GM21737 (cell line): ENCODE results near the gene LCN1.

ENCODE experiments used
- ATAC-seq: cut with Tn5 transposase; IDR thresholded peaks from one replicate; pipeline ENCODE4 v1.9.1; 2021; ENCODE audit warnings: mild to moderate bottlenecking, moderate library complexity; ENCODE audit not compliant: unreplicated experiment

LCN1 gene

DNA sequence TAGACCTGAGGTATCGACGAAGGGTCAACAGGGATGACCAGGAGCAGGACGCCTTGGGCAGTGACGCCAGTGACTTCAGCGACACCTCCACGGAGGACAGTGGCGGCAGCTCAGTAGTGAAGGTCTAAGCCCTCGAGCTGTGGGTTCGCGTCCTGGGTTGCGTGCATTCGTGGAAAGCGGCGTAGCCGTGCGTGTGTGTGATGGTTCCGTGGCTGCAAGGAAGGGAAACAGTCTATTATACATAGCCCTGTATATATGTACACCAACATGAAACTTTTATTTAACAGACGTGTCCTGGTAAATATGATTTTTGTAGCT is 33.3 kb upstream of the LCN1 start:
- ATAC-seq: no peak

DNA sequence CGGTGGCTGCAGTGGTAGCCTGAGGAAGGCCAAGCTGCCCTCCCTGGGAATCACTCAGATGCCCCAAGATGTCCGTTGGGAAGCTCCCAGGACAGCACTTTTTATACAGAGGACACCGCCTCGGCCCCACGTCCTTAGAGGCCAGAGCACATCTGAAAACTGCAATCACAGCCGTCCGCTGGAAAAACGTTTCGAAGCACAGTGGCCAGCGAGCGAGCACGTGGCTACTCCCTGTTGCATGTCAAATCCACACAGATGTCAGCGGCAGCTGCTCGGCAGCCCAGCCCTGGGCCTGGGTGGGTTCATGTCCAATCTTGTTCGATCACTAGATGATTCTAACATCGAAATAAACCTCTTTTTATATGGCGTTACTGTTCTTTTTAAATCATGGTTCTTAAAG is 32.7 kb upstream of the LCN1 start:
- no peak for ATAC-seq

DNA sequence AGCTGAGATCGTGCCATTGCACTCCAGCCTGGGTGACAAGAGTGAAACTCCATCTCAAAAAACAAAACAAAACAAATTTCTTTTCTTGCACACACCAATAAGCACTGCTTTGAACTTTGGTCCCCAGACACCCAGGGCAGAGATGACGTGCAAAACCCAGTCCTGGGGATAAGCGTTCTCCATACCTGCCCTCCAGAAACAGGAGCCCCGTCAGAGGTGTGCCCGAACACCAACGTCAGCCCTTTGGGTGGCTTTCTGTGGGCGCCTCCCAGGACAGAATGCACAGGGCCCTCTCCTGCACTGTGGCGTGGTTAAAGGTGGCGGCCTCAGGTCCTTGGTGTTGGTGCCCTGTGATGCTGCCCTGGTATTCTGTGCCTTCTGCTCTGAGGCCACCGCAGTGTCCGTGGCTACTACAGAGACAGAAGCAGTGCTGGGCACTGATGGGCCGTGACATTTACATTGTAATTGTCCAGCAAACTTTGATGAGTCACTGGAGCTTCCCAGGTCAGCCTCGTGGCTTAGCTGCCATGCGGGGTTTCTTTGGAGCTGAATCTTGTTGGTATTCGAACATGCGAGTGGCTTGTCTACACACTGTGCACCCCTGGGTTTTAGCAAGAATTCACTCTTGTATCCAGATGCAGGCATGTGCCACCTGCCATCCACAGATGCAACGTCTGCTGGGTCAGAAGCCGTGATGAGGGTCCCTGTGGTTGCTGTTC is 31.9 kb upstream of the LCN1 start:
- no peak for ATAC-seq

DNA sequence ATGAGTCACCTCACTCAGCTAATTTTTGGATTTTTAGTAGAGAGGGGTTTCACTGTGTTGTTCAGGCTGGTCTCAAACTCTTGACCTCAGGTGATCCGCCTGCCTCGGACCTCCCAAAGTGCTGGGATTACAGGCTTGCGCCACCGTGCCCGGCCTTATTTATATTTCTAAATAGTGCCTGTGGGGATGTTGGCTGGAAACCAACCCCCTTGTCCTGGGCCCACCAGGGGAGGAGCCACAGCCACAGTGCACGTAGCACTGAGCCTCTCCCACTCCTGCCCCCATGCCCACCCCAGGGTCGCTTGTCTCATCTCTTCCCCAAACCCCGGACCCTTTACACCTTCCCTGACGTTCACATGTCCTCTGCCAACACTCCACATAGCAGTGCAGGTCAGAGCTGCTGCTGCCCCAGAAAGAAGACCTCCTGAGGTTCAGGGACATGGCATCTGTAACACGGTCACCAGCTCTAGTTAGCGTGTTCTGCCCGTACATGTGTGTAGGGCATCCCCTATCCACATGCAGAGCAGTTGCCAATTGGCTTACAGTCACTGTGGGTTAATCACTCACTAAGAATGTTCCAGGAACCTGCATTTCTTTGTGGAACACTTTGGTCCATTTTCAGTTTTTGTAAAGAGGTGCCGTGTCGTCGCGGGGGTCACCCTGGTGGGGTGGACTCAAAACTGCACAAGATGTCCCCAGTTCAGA is 30.9 kb upstream of the LCN1 start:
- no peak for ATAC-seq

- no peak for ATAC-seq
Measured at GRCh38 chr9:135490980-135491464, 30.2 kb upstream of the LCN1 start.

DNA sequence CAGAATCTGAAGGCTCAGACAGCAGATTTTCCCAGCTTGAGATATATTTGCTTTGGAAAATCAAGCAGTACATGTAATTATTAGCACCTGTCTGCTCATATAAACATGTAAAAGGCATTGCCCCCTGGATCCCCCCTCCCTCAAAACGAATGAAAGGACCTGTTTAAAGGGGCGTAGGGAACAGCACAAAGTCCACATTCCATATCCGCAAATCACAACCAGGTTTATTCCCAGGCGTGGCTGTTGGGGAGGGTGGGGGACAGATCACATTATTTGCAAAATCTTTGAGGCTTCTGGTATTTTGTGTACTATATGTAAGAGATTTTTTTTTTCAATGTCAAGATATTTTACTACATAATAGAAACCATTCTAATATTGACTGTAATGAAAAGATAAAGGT is 29.5 kb upstream of the LCN1 start:
- ATAC-seq: no peak

GRCh38 chr9:135492886-135493669 is 28.2 kb upstream of the LCN1 start:
- ATAC-seq: no peak

DNA sequence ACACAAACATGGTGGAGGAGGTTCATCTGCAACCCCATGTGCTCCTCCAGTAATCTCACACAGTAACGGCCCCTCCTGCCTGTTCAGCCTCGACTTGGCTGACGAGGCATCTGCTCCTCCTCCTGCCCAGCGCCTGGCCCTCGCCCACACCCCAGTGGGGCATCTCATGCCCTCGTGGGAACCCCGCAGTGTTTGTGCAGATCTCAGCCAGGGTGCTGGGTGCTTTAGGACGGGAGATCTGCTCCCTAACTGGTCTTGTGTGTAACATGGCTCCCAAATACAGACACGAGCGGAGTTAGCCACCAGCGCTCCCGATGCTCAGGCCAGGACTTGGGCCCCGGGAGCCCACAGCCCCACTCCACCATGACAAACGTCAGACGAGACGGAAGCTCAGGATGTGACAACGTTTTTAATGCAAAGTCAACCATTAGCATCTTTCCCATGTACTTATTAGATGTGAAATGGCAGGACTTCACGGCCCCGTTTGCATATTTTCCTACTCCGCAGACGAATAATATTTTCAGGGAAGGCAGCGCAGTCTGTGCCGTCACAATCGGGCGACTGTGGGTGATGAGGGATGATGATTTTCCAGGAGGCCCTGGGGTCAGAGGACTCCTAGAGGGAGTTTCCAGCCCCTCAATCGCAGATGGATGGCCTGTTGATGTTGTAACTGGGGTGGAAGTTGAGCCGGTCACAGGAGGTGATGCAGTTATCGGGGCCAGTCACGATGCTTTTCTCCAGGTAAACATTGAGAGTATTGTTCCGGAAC is 26.3 kb upstream of the LCN1 start:
- ATAC-seq: no peak

DNA sequence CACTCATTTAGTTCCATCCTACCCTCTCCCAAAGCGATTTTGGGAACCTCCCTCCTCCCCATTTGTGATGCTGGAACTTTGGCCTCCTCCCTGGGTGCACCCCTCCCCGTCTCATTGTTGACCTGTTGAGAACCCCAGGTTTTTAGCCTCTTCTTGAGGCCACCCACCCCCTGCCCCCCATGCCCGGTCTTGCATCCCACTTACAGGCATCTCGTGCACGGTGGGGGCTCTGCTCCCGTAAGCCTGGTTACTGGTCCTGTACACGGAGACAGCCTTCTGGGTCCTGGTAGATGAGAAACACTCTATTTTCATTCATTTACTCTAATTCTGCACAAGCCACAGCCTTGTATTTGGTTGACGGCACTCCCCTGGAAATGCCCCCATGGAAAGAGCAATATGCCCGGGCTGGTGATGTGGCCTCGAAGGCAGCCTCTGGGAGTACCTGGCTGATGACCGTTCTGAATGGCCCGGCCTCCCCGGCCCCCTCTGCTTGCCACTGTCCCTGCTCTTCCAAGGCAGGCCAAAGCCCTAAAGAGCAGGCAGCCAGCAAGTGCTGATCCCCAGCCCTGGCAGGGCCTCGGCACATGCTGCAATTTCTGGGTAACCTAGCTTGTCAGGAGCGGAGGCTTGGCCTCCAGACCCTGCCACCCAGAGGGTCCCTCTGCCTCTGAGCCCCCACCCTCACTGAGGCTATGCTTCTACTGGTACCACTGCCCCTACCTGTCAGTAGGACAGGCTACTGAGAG is 22.7 kb upstream of the LCN1 start:
- no peak for ATAC-seq

DNA sequence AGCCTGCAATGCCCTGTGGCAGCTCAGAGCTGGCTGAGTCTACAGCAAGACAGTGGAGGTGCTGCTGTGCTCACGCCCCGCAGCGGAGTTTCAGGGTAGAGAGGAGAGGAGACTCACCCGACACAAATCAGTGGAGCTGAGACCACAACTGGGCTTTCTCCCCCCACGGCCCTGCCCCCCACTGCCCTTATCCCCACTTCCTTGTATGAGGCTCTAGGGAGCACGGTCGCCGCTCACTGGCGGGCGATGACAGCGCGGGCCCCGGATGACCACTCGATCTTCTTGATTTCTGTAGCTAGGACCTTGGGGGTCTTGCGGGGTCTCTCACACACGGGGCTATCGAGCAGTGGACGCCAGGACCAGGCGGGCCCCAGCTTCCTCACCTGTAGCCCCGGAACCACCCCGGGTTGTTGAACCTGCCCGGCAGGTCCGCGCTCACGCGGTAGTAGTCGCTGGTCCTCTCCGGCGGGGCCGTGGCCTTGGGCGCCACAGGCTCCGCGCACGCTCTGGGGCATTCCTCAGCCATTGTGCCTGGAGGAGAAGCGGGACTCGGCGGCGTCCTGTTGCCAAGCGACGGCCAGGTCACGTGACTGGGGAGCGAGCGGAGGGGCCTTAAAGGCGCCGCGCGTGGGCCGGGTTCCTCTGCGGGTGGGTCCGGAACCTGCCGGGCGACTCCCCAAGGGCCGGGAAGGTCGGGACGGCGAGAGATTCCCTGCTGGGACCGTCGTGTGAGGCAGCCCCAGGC is 21.7 kb upstream of the LCN1 start:
- ATAC-seq: peak; percentile 43

DNA sequence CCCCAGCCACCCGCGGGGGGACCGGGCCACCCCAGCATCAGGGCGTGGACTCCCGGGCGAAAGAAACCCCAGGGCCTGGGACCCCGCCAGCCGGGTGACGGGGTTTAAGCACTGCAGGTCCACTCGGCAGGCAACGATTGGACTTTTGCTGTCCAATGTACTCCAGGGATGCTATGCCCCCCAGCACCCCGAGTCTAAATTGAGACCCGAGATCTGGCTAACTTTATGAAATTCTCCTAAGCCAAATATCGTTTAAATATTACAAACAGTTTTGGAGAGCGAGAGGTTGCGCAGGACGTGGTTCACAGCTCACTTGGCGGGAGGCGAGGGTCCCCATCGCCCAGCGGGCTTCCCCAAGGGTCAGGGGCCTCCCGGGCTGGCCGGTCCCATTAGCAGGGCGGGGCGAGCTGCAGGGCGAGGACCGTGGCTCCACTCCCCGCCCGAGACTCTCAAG is 21.1 kb upstream of the LCN1 start:
- ATAC-seq: no peak

GRCh38 chr9:135500525-135501260 is 20.5 kb upstream of the LCN1 start, which contains the start of gene MRPS2:
Gene MRPS2 (plus strand): TSS chr9:135500682. CDS start chr9:135500711, 29 bp downstream.
- ATAC-seq: peak; percentile 78

- peak; percentile 34 for ATAC-seq
Measured at GRCh38 chr9:135501261-135502167, 19.7 kb upstream of the LCN1 start.

- ATAC-seq: no peak
Measured at GRCh38 chr9:135502168-135502872, 18.9 kb upstream of the LCN1 start.

DNA sequence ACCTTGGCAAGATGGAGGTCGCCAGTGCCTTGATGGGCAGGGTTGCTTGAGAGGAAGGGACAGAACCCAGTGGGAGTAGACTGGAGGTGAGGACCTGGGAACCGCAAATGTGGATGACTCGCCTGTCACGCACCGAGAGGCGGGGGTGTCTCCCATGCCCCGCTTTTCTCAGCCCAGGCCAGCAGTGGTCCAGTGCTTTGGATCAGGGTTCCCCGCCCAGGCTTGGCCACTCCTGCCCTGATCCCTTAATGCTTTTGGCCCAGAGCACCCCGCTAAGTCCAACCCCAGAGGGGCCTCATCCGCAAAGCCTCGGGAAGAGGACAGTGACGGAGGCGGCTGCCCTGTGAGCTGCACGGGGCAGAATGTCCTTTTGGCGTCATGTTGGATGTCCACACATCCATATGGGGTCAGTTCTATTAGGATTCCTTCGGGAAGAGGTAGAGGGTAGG is 18.3 kb upstream of the LCN1 start:
- ATAC-seq: no peak

DNA sequence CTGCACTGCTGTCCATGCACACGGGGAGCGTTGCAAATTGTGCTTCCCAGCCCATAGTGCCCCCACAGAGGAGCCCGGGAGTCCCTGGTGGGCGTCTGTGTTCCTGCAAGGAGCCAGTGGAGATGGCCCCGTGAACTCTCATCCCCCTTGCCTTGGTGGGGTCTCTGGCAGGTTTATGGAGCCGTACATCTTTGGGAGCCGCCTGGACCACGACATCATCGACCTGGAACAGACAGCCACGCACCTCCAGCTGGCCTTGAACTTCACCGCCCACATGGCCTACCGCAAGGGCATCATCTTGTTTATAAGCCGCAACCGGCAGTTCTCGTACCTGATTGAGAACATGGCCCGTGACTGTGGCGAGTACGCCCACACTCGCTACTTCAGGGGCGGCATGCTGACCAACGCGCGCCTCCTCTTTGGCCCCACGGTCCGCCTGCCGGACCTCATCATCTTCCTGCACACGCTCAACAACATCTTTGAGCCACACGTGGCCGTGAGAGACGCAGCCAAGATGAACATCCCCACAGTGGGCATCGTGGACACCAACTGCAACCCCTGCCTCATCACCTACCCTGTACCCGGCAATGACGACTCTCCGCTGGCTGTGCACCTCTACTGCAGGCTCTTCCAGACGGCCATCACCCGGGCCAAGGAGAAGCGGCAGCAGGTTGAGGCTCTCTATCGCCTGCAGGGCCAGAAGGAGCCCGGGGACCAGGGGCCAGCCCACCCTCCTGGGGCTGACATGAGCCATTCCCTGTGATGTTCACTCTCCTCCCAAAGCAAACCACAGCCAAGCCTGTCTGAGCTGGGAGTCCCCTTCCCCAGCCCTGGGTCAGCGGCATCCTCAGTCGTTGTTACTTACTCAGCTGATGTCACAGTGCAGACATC is 17.6 kb upstream of the LCN1 start:
- ATAC-seq: no peak
